ENCODE data around the gene FCMR.

Gene FCMR

GRCh38 chr1:206921772-206922265, at the start of gene FCMR:
FCMR (minus strand) TSS chr1:206921941; CDS start chr1:206921854, 87 bp downstream.
- no peak for DNase-seq

- DNase-seq = no peak
Observed at GRCh38 chr1:206971029-206971655, 49.4 kb upstream of the FCMR start.

- DNase-seq = no peak
Observed at GRCh38 chr1:206970446-206970845, 48.7 kb upstream of the FCMR start, which contains the start of gene FCAMR. FCAMR (minus strand) TSS chr1:206970460; CDS start chr1:206970125, 335 bp downstream.

- DNase-seq = no peak
Observed at GRCh38 chr1:206969090-206969489, 47.3 kb upstream of the FCMR start.

GRCh38 chr1:206967096-206967849, 45.5 kb upstream of the FCMR start:
- no peak for DNase-seq

- DNase-seq = no peak
Observed at GRCh38 chr1:206965781-206966180, 44.0 kb upstream of the FCMR start.

- DNase-seq = no peak
Observed at GRCh38 chr1:206963740-206964139, 42.0 kb upstream of the FCMR start.

- DNase-seq = no peak
Observed at GRCh38 chr1:206963119-206963712, 41.5 kb upstream of the FCMR start.

GRCh38 chr1:206962272-206962671, 40.5 kb upstream of the FCMR start:
- no peak for DNase-seq

GRCh38 chr1:206961668-206962067, 39.9 kb upstream of the FCMR start:
- DNase-seq = no peak

- DNase-seq = no peak
Observed at GRCh38 chr1:206960676-206961386, 39.1 kb upstream of the FCMR start.

- no peak for DNase-seq
Observed at GRCh38 chr1:206958144-206958543, 36.4 kb upstream of the FCMR start.

GRCh38 chr1:206957639-206958038, 35.9 kb upstream of the FCMR start:
- DNase-seq = no peak

GRCh38 chr1:206955476-206956451, 34.0 kb upstream of the FCMR start:
- no peak for DNase-seq

GRCh38 chr1:206954459-206955342, 33.0 kb upstream of the FCMR start:
- no peak for DNase-seq

GRCh38 chr1:206953626-206954025, 31.9 kb upstream of the FCMR start:
- DNase-seq = no peak

- no peak for DNase-seq
Observed at GRCh38 chr1:206953126-206953525, 31.4 kb upstream of the FCMR start.

GRCh38 chr1:206952171-206952570, 30.4 kb upstream of the FCMR start:
- DNase-seq = no peak

GRCh38 chr1:206951318-206952100, 29.8 kb upstream of the FCMR start:
- DNase-seq = no peak

- no peak for DNase-seq
Observed at GRCh38 chr1:206949641-206950040, 27.9 kb upstream of the FCMR start.
